GM19463 (cell line): ENCODE data around the gene CALM1.

ENCODE experiments used
- ATAC-seq: cut with Tn5 transposase; IDR thresholded peaks from one replicate; pipeline ENCODE4 v1.9.1; 2021; ENCODE audit warnings: mild to moderate bottlenecking, moderate library complexity; ENCODE audit not compliant: unreplicated experiment

CALM1 gene

DNA sequence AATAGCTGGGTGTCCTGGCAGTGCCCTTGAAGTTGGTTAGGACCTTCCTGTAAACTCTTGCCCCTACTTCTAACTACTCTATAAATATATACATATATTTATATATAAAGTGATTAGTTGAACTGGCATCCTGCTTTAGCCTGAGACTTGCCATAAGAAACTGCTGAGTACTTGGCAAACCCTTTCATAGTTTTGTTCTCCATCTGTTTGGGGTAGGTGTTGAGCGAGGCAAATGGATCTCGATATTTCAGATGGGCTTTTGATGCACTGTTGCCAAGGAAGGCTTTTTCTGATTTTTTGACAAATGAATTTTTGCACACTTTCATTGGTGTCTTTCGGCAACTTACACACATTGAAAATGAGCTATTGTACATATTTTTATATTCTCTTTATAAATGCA is 10.4 kb downstream of the CALM1 start:
- ATAC-seq: no peak

DNA sequence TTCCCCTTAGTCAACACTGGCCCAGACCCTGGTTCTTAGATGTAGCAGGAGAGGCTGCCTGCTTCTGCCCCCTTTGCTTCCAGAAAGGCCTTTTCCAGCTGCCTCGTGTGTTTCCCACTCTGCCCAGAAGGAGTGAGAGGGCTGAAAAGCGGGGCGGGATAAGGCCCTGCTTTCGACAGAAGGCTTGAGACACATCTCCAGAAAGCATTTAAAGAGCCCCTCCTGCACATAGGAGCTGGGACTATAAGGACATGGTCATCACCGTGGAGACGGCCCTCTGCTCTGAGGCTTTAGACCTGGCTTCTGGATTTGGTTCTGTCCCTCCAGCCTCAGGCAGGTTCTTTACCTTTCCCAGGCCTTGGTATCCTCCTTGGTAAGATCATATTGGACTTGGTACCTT is 11.9 kb downstream of the CALM1 start:
- no peak for ATAC-seq

DNA sequence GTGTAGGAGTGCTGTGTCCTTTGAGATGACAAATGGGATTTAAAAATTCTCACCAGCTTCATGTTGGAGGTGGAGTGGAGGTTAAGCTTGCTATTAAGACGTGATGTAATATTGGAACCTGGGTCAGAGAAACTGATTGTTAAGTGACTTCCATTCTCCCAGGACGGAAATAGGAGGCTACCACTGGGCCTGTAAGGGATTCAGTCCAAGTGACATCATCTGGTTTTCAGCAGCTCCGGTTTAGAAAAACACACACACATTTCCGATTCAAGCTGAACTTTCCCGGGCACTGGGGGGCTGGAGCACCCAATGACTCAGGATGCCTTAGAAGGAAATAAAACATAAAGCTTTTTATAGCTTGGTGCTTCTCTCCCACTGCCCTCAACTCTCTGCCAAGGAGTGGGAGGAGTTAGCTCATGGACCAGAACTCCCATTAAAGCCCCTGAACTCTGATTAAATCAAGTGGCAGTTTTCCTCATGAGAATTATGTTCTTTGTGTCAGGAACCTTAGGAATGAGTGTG is 12.4 kb downstream of the CALM1 start:
- ATAC-seq: no peak

DNA sequence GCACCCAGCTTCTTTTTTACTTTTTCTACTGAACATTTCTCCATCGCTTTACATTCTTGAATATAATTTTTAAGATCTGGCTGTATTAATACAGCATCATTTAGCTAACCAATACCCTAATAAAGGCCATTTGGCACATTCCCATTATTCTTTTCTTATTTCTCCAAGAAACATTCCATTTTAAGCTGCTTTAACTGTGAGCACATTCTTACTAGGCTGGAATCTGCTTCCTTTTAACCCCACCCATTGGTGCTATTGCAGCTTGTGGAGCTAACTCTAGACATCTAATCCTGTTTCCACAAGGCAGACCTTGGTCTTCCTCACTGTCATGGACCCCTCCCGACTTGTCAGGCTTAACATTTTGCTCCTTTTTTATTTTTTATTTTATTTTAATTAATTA is 15.2 kb downstream of the CALM1 start:
- ATAC-seq: no peak

DNA sequence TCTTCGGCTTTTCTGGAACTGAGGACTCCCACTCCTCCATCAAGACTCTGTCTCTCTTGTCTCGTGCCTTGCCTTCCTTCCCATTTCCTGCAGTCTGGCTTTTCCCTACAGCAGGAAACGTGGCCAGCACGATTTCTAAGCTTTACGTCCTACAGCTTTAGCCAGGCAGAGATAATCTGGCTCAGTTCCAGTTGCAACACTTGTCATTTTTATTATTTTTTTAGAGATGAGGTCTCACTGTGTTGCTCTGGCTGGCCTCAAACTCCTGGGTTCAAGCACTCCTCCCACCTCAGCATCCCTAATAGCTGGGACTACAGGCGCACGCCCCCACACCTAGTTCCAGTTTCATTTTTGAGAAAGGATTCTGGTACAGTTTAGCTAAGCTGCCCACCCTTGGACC is 19.9 kb downstream of the CALM1 start:
- no peak for ATAC-seq

DNA sequence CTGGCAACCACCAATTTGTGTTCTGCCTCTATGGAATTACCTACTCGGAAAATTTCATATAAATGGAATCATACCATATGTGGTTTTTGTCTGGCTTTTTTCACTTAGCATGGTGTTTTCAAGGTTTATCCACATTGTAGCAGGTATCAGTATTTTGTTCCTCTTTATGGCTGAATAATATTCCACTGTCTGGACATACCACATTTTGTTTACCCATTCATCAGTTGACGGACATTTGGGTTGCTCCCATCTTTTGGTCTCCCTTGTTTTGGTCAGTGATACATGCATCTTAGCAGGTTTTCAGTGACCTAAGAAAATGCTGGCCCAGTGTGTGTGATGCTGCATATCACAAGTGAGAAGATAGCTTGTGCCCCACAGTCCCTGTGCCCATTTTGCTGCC is 21.2 kb downstream of the CALM1 start:
- no peak for ATAC-seq

DNA sequence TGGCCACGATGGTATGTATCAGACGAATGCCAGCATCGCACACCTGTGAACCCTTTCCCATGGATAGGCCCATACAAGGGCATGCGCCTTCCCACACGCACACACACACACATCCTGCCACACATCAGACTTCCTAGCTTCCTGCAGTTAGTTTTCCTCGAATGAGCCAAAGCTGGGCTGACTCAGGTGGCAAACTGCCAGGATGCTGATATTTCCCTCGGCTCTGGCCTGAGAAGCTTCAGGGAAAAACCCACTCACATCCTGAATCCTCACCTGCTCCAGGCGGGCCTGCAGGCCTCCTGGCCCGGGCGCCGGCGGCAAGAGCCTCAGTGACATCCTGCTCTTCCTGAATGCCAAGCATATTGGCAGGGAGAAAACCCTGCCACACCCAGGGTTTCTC is 22.4 kb downstream of the CALM1 start:
- ATAC-seq: no peak

DNA sequence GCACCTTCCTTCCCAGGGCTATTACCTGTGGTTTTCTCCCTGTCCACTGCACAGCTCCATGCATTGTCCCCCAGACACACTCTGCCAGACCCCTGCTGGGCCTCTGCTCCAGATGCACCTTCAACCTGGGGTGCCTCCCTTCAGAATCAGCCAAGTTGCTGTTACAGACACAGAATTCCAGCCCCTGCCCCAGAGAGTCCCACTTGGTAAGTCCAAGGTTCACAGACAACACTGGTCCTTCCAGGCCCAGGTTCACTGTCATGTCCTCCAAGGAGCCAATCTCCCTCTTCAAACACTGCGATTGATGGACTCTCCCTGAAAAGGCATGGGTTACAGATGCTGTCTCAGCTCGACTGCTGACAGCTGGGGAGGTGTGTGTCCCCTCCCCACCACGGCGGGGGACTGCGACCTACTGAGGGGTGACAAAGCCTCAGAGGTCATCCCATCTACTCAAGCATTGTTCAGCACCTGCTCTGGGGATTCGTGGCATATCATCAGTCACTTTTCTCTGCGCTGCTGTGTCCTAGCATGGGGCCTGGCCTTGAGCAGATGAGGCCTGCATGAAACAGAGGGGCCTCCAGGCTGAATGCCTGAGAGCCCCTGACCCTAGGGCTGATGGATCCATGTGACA is 24.3 kb downstream of the CALM1 start:
- no peak for ATAC-seq

DNA sequence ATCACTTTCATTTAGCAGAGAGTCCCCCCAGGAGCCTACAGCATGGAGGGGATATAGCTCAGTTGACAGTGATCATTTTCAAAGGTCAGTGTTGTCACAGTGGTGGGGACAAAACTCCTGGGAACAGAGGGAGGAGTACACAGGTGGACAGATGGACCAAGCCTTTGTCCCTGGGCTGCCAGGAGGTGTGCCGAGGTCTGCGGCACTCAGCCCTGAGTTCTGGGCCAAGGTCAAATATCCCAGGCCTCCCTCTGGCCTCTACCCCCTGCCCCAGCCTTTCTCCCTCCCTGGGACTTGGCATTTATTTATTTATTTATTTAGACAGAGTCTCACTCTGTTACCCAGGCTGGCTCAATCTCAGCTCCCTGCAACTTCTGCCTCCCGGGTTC is 24.8 kb downstream of the CALM1 start:
- ATAC-seq: no peak

DNA sequence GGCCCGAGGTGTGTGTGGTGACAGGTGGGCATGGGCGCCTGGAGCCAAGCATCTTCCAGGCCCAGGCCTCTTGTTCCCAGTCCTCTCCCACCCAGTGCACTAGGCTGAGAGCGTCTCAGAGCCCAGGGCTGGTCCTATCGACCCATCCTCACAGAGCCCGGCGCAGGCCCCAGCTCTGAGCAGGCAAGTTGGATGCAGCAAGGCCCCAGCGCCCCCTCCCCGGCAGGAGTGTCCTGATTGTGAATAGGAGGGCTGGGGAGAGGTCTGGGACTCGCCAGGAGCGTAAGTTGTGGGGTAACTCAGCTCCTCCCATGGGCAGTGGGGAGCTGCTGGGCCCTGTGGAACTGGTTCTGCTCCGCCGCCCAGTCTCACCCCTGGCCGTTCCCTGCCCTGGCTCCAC is 26.3 kb downstream of the CALM1 start:
- no peak for ATAC-seq

DNA sequence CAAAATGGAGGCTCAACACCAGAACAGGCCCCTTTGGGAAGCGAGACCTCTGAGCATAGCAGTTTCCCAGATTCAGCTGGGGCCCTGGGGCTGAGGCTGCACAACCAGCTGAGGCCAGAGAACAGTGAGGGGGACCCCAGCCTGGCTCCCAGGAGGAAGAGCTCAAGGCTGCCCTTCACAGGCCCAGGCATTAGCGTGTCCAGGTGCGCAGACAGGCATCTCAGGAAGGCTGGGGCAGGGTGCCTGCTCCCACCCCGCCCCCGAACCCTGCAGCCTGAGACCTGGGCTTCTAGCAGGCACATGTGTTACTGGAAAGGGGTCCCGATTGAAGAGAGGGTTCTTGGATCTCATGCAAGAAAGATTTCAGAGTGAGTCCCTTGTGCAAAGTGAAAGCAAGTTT is 27.2 kb downstream of the CALM1 start:
- ATAC-seq: no peak

DNA sequence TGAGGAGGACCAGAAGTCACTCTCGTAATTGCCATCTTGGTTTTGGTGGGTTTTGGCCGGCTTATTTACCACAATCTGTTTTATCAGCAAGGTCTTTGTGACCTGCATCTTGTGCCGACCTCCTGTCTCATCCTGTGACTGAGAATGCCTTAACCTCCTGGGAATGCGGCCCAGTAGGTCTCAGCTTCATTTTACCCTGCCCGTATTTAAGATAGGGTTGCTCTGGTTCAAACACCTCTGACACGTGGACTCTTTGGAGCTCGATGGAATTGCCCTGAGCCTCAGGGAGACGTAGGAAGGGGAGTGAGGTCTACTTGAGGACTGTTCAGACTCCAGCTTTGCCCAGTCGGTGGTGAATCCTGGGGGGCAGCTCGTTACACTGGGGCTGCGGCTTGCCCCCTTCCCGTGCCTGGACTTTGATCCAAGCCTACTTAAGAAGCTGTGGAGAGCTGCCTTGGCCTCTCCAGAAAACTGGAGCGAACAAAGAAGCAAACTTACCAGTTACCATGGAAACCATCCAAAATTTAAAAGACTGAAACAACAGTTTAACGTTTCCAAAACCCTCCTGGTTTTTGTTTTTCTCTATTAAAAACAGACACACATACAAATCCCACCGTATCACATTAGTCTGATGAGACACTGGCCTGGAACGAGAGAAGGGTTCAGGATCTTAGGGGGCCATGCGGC is 28.0 kb downstream of the CALM1 start:
- ATAC-seq: no peak

DNA sequence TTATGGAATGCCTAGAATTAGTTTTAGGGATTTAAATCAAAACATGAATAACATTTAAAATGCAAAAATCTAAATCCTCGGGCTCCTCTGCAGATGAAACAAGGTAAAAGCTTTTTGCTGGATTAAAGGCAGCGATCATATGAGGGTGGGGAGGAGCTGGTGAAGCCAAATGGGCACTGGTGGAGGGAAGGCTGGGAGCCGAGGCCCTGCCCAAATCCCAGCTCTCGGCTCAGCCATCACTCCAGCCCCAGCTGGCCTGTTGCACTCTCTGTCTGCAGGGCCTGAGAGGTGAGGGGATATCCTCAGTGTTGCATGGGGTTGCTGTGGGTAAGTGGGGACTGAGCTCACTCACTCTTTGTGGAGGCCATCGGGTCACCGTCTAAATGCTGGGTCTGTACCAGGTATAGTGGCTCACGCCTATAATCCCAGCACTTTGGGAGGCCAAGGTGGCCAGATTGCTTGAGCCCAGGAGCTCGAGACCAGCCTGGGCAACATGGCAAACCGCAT is 28.6 kb downstream of the CALM1 start:
- ATAC-seq: no peak

DNA sequence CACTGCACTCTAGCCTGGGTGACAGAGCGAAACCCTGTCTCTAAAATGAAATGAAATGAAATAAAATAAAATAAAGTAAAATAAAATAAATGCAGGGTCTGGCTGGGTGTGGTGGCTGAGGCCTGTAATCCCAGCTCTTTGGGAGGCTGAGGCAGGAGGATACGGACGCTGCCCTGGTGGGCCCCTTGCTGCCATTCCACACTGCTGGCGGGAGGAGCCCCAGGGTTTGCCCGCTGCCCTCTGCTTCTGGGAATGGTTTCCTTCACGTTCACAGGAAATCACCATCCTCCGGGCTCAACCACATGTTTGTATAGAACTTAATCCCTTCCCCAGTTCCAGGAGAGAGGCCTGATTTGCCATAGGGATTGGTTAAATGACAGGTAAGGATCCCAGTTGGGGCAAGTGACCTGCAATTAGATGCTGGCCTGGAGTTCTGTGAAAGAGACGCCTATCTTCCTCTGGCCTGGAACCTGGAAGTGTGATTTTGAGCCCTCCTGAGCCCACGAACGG is 29.3 kb downstream of the CALM1 start:
- ATAC-seq: no peak

DNA sequence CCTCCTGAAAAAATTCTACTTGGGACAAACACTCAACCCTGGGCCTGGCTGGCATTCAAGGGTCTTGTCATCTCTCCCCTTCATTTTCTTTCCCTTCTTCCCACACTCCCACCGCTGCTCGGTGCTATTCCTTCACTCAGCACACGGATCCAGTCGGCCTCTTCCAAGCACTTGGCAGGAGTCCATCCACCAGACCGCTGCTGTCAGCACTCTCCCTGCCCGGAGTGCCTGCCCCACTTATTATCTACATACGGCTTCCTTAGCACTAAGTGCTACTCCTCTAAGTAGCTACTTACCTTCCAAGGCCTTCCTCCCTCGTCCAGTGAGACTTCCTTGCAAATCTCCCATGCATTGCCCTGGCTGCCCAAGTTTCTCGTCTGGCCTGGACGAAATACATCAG is 29.8 kb downstream of the CALM1 start:
- no peak for ATAC-seq

DNA sequence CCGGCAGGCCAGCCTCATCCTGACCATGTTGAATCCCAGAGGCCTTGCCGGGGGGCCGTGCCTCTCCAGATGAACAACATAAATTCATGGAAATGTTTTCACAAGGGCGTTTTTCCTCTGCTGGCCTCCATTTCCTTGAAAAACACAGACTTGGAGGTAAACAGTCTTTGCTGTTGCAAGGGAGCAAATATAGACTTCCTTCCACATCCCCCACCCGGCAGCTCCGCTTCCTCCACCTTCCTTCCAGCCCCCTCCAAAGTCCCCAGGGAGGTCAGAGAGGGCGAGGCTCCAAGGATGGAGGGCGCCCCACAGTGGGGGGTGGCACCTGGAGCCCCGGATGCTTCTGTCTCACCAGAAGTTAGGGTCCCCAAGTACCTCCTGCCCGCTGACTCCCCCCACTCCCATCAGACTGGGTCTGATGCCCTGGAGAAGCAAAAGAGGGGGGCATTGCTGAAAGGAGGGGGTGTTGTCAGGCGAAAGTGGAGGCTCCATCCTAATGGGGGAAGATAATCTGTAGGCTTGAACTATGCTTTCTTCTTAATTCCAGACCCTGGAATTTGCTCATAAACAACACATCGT is 31.1 kb downstream of the CALM1 start:
- ATAC-seq: no peak

DNA sequence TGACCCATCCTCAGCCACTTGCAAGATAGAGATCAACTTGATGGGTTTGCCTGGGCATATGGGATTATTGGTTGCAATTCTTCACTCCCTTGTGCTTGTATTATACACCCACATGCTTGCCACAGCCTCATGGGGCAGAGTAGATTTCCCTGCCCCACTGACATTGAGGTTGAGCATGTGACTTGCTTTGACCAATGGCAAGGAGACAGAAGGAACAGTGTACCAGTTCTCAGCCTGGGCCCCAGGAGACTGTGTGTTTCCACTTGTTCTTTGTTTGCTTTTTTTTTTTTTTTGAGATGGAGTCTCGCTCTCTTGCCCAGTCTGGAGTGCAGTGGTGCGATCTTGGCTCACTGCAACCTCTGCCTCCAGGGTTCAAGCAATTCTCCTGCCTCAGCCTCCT is 31.8 kb downstream of the CALM1 start:
- ATAC-seq: no peak

DNA sequence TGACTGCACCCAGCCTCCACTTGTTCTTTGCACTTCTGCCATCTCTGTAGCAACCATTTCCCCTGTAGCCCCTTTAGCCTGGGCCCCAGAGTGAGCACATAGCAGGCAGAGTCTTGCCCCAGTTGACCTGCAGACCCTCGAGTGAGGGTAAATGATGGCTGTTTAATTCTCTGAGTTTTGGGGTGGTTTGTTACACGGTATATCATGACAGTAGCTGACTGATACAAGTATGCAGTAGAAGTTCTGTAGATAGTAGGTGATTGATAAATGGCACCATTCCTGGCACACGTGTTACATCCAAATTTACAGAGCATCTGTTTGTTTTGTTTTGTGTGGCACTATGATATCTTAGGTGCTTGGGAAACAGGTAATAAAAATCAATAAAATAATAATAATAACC is 32.4 kb downstream of the CALM1 start:
- no peak for ATAC-seq

DNA sequence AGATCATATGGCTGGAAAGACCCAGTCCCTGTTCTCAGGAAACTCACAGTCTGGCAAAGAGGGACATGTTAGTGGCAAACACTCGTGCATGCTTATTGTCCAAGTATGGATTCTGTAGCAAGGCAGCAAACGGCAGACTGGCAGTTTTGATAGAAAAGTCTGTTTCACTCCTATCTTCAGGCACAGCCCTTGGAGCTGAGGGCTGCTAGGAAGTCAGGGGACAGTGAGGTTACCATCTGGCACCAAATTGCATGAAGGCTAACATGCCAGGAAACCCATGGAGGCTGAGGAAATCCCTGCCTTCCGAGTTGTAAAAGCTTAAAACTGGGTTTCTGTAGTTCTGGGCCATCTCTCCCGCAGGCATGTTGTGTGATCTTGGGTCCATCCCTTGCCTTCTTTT is 32.9 kb downstream of the CALM1 start:
- ATAC-seq: no peak

DNA sequence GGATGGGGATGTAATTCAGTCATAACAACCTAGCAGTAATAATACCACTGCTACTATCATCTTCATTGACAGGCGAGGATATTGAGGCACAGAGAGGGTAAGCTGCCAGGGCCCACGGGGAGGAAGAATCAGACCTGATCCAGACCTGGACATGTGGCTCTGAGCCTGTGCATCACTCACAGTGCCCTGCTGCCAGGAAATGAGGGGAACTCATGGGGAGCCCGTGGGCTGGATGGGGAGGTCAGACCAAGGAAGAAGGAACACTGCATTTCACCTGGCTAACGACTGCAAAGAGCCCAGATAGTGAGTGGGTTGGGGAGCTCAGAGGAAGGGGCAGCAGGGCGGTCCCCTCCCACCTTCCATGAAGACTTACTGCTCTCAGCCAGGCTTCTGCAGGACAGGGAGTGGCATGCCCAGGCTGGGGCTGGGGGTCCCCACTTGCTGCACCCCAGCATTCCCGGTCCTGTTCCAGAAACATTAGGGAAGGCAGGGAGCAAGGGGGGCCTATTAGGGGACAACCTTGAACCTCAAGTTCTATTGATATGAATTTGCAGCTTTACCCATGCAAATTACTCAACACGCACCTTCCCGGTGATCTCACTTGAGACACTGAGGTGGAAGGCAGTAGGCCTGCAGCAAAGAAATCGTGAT is 37.7 kb downstream of the CALM1 start:
- no peak for ATAC-seq

DNA sequence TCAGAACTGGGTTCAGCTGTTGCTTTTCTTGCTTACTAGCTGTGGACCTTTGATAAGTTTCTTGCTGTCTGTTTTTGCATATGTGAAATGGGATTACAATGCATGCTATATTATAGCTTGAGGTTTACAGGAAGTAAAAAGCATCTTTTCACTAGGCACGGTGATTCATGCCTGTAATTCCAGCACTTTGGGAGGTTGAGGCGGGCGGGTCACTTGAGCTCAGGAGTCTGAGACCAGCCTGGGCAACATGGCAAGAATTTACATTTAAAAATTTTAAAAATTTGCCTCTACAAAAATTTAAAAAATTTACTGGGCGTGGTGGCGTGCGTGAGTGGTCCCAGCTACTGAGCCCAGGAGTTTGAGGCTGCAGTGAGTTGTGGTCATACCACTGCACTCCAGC is 42.0 kb downstream of the CALM1 start:
- ATAC-seq: no peak

DNA sequence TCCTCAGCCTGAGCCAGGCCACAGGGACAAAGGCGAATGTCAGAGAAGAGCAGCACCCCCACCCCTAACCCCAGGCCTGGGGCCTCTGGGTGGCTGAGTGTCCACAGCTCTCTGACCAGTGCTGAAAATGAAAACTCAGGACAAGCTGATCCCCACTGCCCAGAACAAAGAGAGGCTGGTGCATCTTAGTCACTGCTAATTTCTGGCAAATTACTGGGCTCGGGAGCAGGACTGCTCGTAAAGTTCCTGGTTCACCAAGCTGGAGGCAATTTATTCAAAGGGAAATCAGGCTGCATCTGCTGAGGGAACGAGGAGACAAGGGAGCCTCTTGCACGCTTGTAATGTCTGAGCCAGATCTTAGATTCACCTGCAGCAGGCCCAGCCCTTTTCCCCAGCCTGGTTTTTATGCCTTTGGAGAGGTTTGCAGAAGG is 43.2 kb downstream of the CALM1 start:
- no peak for ATAC-seq
